Cardiac muscle cell (in vitro differentiated cells and primary cell): Measurements from ENCODE around the gene STARD10. TPM values are rescaled to one million over a fixed set of nuclear protein-coding genes. Genes with fewer than 3 reads are reported as not detected.

ENCODE experiments used
- DNase-seq, 2 donors: peaks; one replicate each; pipeline versions ENCODE4 v3.0.0 to v3.0.0-alpha.2; 2010 to 2017; ENCODE audit warnings: low read depth in 1 of 2, low spot score in 1 of 2
- H3K27ac ChIP-seq: fragments of 200-600 bp; sonication (generic); 2 replicates; pipeline ENCODE4 v1.5.1; 2016
- H3K27me3 ChIP-seq: fragments of 200-600 bp; sonication (generic); 2 replicates; pipeline ENCODE4 v1.6.0; 2016; ENCODE audit warnings: control low read depth
- H3K36me3 ChIP-seq: fragments of 200-600 bp; sonication (generic); 2 replicates; pipeline ENCODE4 v1.5.1; 2016; ENCODE audit warnings: control low read depth
- H3K4me1 ChIP-seq: fragments of 200-600 bp; sonication (generic); 2 replicates; pipeline ENCODE4 v1.8.1; 2017; ENCODE audit warnings: low read depth, mild to moderate bottlenecking, mixed run types
- H3K4me3 ChIP-seq: fragments of 200-600 bp; sonication (generic); 2 replicates; pipeline ENCODE4 v1.5.1; 2016; ENCODE audit warnings: mild to moderate bottlenecking
- H3K9me3 ChIP-seq: fragments of 200-600 bp; sonication (generic); 2 replicates; pipeline ENCODE4 v1.5.1; 2017; ENCODE audit warnings: low read depth, mild to moderate bottlenecking, control low read depth
- CTCF ChIP-seq: IDR thresholded peaks from 2 replicates; pipeline ENCODE4 v1.5.1; 2012; ENCODE audit warnings: low read depth, mild to moderate bottlenecking, low read length
- polyA plus RNA-seq: library from polyadenylated mRNA; unstranded; fragments of >200 nt; fragmentation: Nextera tagmentation; extraction: Ambion mirVana; gene quantifications from 2 replicates; pipeline ENCODE4 v1.2.1, GENCODE V29; 2016
- total RNA-seq: library from RNA; depleted of rRNA; stranded (reverse); fragments of >200 nt; gene quantifications from 2 replicates; pipeline ENCODE4 v1.2.3, GENCODE V29; 2016

The STARD10 gene
- total and polyA plus RNA-seq, 2 experiments from 2014 or later: 91.4 to 101 TPM

GRCh38 chr11:72832301-72833082, 38.6 kb upstream of the STARD10 start:
- Histone ChIP-seq H3K9me3 (no peaks in the 10 kb centered on the region), H3K36me3 (no peaks in the 10 kb centered on the region), H3K4me3 (no peak overlapping the region), H3K27ac (peak overlapping the region; percentile 12), H3K27me3 (no peaks in the 10 kb centered on the region), H3K4me1 (peaks cover 30% of the 10 kb centered on the region)
- DNase-seq: peak in 1 of 2 donors; percentile 64
- TF ChIP-seq CTCF: no peak

DNA sequence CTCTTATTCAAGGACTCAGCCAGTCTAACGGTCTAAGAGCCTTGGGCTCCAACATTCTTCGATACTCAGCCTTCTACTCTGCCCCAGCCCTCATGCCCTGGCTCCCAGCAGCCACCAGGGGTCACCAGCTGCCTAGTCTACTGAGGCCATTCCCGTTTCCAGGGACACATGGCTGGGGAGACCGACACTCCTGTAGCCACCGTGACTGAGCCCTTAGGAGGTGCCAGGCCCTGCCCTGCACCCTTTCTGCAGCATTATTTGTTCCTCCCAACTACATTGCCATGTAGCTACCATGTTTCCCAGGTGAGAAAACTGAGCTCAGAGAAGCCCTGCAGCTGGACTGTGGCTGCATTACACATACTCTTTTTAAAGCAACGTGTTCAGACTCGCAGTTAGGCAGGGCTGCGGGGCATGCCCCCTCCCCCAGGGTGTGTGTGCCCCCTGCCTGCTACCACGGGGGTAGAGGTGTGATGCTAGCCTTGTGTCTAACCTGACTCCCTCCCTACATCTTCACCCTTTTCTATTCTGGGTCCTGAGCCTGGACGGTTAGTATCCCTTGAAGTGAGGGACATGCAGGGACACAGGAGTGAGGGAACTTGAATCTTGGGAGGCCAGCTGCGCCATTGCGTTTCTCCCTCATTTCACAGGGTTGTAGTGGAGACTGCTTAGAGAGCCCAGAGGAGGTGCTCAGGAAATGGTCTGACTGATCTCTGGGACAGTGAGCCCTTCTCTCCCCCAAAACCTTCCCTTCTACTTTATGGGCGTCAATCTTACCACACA, 37.9 kb upstream of the STARD10 start:
- TF ChIP-seq CTCF: peak; percentile 98
- DNase-seq: peak; percentile 83 to 87

DNA sequence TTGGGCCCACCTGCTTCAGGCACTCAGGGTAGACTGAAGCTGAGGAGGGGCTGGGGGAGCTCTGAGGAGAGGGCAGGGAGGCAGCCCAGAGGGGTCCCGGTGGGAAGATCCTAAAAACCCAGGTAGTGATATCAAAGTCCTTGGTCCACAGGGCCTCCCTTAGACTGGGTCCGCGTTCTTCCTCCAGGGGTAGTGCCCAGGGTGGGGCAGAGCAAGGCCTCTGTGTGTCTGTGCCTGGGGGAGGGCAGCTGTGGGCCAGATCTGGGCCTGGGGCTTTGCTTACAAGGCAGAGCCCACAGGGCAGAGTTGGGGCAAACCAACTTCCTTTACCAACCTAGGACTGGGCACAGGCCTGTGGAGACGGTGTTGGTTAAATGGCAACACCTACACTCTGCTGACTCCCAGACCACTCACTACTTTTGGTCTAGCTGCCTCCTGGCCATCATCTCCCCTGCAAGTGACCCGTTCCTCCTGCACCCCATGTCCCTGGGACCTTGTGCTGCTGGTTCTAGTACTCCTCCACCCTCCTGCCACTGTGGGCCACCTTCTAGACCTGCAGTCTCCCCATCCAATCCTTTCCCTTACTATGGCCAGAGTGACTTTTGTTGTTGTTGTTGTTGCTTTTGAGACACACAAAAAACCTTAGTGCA, 36.2 kb upstream of the STARD10 start:
- Histone ChIP-seq H3K9me3 (no peaks in the 10 kb centered on the region), H3K27ac (no peak overlapping the region), H3K27me3 (no peaks in the 10 kb centered on the region), H3K4me1 (peaks cover 22% of the 10 kb centered on the region), H3K4me3 (no peak overlapping the region), H3K36me3 (no peaks in the 10 kb centered on the region)
- no peak for TF ChIP-seq CTCF
- no peak for DNase-seq

More for the DNA sequence above, 37.9 kb upstream of the STARD10 start:
- Histone ChIP-seq H3K27ac (peak overlapping the region; percentile 12), H3K36me3 (no peaks in the 10 kb centered on the region), H3K4me3 (no peak overlapping the region), H3K4me1 (peaks cover 30% of the 10 kb centered on the region), H3K9me3 (no peaks in the 10 kb centered on the region), H3K27me3 (no peaks in the 10 kb centered on the region)

GRCh38 chr11:72829178-72829577, 35.3 kb upstream of the STARD10 start:
- H3K27me3 ChIP-seq: no peaks in the 10 kb centered on the region
- H3K9me3 ChIP-seq: no peaks in the 10 kb centered on the region
- no peak for TF ChIP-seq CTCF
- no peak overlapping the region for H3K4me3 ChIP-seq
- H3K4me1 ChIP-seq: peaks cover 16% of the 10 kb centered on the region
- no peak for DNase-seq
- no peak overlapping the region for H3K27ac ChIP-seq
- no peaks in the 10 kb centered on the region for H3K36me3 ChIP-seq

DNA sequence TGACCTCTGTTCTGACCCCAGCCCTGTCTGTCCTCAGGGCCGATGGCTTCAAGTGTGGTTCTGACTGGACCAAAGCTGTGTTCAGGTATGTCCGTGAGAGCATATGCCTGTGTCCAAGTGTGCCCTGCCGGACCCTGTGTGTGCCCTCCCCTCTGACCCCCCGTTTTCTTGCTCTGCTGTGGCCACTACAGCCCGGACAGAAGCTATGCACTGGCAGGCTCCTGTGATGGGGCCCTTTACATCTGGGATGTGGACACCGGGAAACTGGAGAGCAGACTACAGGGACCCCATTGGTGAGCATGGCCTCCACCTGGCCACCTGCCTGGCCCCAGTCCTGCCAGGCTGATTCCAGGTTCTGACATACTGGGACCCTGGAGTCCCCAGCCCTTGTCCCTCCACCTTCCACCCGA, 34.9 kb upstream of the STARD10 start:
- Histone ChIP-seq H3K4me1 (peaks cover 15% of the 10 kb centered on the region), H3K36me3 (no peaks in the 10 kb centered on the region), H3K27me3 (no peaks in the 10 kb centered on the region), H3K4me3 (no peak overlapping the region), H3K9me3 (no peaks in the 10 kb centered on the region), H3K27ac (no peak overlapping the region)
- no peak for TF ChIP-seq CTCF
- DNase-seq: no peak
